ENCODE data around the gene PNMA5. TPM values are rescaled to one million over a fixed set of nuclear protein-coding genes. Genes with fewer than 3 reads are reported as not detected.

Gene PNMA5
- total RNA-seq: not detected in 2 replicates

DNA sequence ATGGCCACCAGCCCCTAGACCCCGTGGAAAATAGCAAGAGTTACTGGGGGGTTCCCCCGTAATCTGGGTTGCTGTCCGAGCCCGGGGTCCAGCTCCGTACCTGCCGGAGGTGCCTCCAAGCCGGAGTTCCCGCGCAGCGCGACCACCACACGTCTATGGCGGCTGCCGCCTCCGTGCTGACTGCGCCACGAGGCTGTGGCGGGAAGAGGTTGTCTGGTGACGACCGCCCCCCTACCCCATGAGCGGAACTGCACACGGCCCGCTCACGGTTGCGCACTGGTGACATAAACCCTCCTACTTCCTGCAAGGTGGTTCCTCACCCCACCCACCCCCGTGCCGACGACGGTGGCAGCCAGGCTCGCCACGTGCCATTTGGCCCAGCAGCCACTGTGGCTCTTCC, at the start of gene PNMA5:
TSS of gene PNMA5 (minus strand) at position 184 of the 400 bp plus-strand sequence. CDS start 2,518 bp downstream, outside the sequence.

Other genes with a start within 250 kb of the PNMA5 start
- gene MAGEA2, start 240.3 kb downstream of the PNMA5 start, total RNA-seq: not detected in 2 replicates
- not detected in 2 replicates for gene CSAG3, start 234.9 kb downstream of the PNMA5 start, total RNA-seq
- not detected in 2 replicates for gene MAGEA6, start 224.4 kb downstream of the PNMA5 start, total RNA-seq
- 37.4 and 42.4 TPM in 2 replicates for gene CETN2, start 163.4 kb downstream of the PNMA5 start, total RNA-seq
- gene NSDHL, start 163.1 kb downstream of the PNMA5 start, total RNA-seq: 25.1 and 26.8 TPM in 2 replicates
- gene ZNF185, start 96.0 kb downstream of the PNMA5 start, total RNA-seq: 43.6 and 47.2 TPM in 2 replicates
- gene PNMA3, start 62.4 kb upstream of the PNMA5 start, total RNA-seq: not detected in 2 replicates
- gene PNMA6A, start 78.3 kb upstream of the PNMA5 start, total RNA-seq: 0.20 and 1.3 TPM in 2 replicates
- not detected in 2 replicates for gene MAGEA1, start 185.2 kb upstream of the PNMA5 start, total RNA-seq